GM19035 (cell line): ENCODE measurements around the gene ALDH1L2.
A peak's percentile ranks its signal among the peaks of the same experiment; 100 is the strongest.
"Not testable (repeated sequence)": the region's sequence is repeated elsewhere in the genome, so short reads cannot be mapped to it uniquely, and the experiment has no call there.

Source experiments
- ATAC-seq: cut with Tn5 transposase; IDR thresholded peaks from one replicate; pipeline ENCODE4 v1.9.1; 2021; ENCODE audit not compliant: unreplicated experiment

Gene ALDH1L2

DNA sequence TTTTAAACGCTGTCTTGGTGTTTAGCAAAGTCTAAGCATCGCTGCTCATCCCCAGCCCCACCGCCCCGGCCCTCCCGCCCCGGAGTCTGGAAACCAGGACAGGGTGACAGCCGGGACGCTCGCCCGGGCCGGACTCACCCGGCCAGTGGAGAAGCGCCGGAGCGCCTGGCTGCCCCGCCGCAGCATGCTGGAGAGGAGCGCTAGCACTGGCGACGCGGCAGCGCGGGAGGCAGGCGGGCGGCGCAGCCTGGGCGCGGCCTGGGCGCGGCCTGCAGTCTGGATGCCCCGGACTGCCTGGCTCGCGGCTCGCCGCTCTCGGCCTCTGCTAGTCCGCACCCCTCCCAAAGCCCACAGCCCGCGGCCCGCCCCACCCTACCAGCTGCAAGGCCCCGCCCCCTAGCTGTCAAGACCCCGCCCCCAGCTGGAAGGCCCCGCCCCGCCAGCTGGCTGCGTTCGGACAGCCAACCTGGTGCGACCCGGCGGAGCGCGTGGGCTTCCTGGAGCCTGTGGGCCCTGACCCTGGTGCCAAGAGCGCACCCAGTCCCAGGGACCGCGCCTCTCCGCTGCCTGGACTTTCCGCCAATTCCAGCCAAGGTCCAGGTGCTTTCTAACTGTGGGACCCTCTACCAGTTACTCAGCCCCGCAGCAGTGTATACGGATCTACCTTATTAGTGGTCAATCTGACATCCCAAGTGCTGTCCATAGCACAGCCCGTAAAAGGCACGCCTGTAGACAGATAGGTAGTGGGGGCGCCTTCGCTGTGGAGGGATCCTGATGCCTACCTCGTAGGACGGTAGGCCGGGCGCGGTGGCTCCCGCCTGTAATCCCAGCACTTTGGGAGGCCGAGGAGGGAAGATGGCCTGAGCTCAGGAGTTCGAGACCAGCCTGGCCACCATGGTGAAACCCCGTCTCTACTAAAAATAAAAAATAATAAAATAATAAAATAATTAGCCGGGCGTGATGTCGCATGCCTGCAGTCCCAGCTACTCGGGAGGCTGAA, at the start of gene ALDH1L2:
TSS of gene ALDH1L2 (minus strand) at position 208 of the 1,000 bp plus-strand sequence. CDS start at position 186, 22 bp downstream.
- ATAC-seq: peak; percentile 84

DNA sequence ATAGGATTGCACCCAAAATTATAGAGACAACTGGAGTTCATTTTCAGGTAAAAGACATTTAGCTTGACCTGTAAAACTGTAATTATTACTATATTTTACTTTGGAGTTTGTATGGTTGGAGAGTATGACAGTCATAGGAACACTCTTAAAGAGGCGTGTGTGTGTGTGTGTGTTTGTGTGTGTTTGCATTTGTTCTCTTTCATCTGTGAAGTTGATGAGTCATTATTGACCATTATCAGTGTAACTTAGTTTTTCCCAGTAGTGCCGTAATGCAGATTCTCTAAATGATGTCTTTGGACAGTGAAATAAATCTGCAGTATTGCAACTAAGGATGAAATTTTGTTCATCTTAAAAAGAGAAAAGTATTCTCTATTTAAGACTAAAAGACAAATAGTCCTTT, 36.3 kb upstream of the ALDH1L2 start:
- ATAC-seq: no peak

DNA sequence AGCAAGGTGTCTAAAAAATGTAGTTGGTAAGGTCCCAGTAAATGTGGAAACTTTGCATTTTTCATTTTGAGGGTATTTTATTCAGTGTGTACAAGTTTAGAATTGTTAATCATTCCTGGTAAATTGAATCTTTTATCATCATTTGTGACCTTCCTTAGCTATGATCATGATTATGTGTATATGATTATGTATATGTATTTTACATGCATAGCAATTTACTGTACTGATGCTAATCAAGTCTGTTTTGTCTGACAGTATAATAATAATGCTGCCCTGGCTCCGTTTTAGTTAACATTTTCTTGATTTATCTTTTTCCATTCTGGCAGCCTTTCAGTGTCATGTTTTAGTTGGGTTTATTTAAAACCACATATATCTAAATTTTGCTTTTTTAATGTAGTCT, 32.7 kb upstream of the ALDH1L2 start:
- ATAC-seq: no peak

DNA sequence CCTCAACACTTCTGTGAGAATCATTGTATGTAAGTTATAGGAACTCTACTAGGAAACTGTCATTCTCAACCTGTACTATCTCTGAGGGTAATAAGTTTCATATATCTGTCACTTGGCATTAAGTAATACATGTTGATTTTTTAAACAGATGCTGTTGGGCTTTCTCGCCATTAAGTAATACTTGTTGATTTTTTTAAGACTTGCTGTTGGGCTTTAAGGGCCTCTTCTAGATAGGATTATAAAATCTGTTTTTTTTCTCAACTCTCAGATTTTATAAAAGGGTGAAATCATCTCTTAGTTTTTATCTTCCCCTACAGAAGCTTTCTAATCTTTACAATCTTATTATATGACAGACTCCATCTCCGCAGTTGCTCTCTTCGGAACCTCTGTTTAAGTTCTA, 28.8 kb upstream of the ALDH1L2 start:
- no peak for ATAC-seq

DNA sequence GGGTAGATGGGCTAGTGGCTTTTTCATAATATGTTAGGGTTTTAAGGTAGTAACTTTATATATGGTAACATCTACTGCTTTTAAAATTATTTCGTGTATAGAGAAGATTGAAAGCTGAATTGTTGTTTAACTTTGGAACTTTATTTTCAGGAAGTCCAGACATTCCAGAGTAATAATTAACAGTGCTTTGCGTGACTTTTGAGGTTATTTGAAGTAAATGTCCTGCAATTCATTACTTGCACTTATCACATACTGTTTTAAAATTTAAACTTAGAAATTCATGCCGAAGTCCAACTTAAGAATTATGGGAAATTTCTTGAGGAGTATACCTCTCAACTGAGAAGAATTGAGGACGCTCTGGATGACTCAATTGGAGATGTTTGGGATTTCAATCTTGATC, 26.6 kb upstream of the ALDH1L2 start:
- no peak for ATAC-seq

DNA sequence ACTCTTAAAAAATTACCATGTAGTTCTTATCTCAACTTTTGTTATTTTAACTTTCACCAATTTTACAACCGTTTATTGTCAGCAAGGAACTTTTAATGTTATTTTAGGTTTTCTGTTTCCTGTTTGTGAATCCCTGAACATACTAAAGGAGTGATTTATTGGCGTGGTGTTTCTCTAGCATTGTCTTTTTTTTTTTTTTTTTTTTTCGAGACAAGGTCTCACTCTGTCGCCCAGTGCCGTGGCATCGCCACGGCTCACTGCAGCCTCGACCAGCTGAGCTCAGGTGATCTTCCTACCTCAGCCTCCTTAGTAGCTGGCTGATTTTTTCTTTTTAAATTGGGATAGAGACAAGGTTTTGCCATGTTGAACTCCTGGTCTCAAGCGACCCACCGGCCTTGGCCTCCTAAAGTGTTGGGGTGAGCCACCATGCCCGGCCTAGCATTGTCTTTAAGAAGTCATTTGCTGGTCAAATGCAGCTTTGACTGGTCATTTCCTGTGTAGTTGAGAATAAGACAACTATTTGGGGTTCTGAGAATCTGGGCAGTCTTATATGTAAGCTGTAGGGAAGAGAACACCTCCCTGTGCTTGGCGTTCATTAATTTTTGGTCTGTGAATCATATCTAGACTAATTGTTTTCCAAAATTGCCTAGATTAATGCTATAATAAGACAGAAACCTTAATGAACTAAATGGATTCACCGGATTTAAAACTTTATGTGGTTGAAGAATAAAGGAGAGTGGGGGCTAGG, 25.4 kb upstream of the ALDH1L2 start:
- ATAC-seq: peak; percentile 27

DNA sequence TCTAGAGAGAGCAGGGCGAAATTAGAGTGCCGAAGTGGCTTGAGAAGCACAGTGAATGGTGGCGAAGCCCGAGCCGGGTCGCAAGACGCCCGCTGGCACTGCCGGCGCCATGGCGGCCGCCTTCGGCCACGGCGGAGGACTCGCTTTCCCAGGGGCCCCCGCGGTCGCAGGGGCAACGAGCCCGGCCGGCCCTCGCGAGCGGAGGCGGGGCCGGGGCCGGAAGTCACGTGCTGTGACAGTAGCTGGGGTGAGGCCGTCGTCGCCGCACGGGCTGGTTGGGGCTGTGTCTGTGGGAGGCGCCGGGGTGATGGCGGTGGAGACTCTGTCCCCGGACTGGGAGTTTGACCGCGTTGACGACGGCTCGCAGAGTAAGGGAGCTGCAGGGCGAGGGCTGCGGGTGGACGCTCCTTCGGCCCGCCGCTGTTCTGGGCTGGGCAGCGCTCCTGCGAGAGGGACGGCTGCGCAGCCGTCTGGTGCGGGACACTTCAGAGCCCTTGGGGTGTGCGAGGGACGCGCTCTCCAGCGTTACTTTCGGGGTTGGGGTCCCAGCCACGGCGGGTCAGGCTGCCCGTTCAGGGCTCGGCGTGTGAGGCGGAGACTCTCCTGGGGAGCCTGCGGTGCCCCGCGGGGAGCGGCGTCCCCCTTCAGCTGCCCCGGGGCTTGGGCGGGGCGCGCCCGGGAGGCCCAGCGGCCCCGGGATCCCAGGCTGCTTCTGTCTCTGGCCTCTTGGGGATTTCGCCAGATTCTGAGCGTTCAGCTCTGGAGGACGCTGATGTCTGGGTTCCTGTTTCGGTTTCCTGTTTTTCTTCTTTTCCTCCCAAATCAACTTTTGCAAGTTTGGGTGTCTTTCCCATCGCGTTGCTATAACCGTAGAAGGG, 23.5 kb upstream of the ALDH1L2 start, which contains the start of gene WASHC4:
TSS of gene WASHC4 (plus strand) at position 238 of the 878 bp plus-strand sequence. CDS start at position 308, 70 bp downstream.
- ATAC-seq: peak; percentile 90

DNA sequence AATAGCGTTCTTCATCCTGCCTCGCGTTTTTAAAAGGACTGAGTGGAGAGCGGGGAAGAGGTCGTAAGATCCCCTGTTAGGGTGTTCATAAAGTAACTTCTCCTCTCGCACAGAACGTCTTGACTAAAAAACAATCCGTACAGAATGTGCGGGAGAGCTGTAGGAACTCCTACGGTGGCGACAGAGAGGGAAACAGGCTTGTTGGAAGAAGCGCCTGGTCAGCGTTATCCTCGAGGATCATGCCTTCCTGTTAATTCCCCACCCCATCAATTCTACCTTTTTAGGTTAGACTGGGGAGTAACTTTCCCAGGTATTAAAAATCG, 22.9 kb upstream of the ALDH1L2 start:
- peak; percentile 13 for ATAC-seq

DNA sequence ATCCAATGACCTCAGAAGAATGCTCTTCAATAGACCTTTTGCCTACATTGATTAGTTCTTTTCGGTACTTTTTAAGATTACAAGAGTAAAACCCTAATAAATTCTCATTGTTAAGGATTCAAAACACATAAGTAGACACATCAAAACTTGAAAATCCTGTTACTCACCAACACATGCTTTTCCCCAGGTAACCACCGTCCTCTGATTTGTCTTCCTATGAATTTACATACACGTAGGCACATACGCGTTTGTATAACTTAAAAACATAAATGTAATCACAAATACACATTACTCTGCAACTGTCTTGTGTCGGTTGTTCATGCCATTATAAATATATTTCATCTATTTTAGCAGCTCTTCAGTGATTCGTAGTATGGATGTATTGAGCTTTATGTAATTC, 22.4 kb upstream of the ALDH1L2 start:
- no peak for ATAC-seq

DNA sequence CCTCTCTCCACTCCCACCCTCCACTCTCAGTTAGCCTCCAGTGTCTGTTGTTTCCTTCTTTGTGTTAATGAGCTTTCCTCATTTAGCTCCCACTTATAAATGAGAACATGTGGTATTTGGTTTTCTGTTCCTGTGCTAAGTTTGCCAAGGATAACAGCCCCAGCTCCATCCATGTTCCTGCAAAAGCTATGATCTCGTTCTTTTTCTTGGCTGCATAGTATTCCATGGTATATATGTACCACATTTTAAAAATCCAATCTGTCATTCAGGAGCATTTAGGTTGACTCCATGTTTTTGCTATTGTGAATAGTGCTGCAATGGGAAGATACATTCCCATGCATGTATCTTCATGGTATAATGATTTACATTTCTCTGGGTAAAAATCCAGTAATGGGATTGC, 20.5 kb upstream of the ALDH1L2 start:
- ATAC-seq: no peak

DNA sequence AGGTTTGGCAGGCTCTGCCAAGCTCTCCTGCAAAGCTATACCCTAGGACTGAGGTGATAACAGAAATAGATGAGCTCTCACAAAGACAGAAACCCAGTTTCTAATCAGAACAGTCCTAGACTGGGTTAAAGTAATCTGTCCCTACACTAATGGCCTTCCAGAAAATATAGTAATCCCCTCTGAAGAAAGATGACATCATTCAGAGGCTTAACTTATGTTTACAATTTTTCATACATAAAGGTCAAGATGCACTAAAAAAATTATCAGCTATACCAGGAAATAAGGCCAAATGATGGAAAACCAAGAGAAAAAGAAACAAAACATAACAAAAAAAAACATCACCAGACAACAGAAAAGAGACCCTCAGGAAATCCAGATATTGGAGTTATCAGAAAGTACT, 18.4 kb upstream of the ALDH1L2 start:
- no peak for ATAC-seq

DNA sequence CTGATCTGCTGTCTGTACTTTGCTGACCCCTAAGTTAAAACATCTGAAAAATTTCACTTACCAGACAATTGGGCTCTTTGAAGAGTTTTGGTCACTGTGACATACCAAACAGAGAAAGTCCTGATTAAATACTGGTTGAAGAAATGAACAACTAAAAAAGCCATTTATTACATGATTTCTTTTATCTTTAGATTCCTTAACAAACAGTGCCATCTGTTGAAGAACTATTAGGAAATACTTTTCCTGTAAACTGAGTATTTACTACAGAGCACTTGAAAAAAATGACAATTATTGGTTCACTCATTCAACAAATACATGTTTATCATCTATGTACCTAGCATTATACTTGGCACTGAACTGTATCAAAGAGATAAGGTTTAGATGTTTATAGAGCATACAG, 16.7 kb upstream of the ALDH1L2 start:
- ATAC-seq: no peak

DNA sequence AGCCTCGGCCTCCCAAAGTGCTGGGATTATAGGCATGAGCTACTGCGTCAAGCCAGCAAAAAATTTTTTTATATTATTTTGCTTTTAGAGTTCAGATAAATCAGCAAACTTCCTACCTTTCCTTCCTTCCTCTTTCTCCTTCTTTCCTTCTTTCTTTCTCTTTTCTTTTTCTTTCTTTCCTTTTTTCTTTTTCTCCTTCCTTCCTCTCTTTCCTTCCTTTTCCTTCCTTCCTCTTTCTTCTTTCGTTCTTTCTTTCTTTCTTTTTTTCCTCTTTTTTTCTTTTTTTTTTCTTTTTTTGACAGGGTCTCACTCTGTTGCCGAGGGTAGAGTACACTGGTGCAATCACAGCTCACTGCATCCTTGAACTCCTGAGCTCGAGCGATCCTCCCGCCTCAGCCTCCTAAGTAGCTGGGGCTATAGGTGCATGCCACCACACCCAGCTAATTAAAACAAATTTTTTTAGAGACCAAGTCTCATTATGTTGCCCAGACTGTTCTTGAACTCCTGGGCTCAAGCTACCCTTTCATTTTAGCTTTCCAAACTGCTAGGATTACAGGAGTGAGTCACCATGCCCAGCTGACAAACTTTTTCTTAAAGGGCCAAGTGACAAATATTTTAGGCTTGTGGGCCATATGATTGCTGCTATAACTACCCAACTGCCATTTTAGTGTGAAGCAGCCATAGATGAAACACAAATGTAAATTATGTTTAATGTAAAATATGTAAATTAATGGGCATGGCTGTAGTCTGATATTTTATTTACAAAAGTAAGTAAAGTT, 16.1 kb upstream of the ALDH1L2 start:
- ATAC-seq: no peak

DNA sequence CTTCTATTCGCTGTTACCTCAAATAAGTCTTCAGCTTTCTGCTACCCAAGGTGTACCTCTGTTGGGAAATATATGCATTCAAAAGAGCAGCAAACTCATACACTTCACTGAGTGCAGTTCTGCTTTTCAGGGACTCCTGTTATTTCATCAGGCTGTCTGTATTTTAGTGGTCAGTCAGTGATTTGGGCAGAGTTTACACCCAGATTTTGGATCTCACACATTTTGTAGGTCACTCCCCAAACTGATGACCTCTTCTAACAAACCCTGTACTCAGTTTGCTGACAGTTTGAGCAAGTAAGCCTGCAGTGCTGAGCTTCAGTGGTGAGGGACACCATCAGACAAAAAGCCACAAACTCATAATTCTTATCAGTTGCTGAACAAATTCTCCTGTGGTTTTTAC, 15.1 kb upstream of the ALDH1L2 start:
- no peak for ATAC-seq

DNA sequence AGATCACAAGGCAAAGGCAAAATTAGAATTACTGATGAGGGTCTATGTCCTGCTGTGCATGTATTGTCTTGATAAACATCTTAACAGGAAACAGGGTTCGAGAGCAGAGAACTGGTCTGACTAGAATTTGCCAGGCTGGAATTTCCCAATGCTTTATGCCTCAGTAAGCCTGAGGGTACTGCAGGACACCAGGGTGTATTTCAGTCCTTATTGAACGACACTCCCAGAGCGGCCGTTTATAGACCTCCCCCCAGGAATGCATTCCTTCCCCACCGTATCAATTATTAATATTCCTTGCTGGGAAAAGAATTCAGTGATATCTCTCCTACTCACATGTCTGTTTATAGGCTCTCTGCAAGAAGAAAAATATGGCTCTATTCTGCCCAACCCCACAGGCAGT, 11.1 kb upstream of the ALDH1L2 start:
- not testable (repeated sequence) for ATAC-seq

DNA sequence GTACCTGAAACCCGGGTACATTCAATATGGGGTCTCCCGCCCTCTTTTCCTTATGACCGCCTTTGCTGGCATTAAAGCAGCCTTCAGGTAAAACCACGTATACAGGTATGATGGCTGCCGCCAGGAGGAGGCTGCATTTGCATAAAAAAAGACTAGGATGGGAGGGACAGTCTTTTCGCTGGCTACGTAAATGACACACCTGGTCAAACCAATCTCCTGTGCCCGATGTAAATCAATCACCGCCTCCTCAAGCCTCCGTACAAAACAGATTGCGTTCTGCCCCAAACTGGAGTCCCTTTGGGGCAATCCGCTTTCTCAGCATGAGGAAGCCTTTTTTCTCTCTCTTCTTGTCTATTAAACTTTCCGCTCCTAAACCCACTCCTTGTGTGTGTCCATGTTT, 8.1 kb upstream of the ALDH1L2 start:
- no peak for ATAC-seq

DNA sequence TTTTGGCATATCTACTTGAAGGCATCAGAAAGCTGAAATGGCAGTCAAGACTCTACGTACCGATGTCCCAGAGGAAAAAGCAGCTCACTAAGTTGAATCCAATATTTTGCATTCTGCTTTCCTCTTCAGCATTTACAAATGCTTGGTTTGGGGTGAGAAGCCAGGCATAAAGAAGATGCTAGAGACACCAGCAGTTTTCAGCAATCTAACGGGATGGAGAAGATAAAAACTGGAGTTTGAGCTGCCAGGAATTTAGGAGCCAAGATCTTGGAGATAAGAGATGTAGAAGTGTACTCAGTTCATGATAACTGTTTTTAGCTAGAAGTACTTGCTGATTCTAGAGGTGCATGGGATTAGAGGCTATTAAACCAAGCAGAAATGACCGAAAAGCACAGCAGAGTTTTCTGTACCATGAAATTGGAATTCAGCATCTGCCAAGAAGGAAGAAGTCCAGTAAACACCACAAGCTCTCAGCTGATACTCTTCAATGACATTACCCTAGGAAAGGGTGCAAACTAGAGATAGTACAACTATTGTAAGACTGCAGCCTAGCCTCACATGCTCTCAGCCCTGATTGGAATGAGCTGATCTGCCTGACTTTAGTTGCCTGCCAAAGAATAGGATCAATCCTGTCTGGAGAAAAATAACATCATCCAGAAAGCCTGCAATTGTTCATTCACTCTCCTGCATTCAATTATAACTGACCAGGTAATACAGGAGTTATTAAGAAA, 7.4 kb upstream of the ALDH1L2 start:
- ATAC-seq: no peak

DNA sequence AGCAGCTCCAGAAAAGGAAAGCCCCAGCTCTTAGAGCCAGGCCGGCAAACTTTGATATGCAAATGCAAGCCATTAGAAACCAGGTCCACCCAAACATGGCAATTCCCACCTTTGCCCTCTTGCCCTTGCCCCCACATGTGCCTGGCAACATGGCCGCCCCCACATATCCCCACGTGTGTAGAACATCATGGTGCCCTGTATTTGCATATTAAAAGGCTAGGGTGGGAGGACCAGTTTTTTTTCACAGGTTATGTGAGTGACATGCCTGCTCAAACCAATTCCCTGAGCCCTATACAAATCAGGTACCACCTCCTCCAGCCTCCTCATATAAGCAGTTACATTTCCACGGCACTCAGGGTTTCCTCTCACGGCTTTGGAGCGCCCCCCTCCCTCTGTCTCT, 6.1 kb upstream of the ALDH1L2 start:
- no peak for ATAC-seq

DNA sequence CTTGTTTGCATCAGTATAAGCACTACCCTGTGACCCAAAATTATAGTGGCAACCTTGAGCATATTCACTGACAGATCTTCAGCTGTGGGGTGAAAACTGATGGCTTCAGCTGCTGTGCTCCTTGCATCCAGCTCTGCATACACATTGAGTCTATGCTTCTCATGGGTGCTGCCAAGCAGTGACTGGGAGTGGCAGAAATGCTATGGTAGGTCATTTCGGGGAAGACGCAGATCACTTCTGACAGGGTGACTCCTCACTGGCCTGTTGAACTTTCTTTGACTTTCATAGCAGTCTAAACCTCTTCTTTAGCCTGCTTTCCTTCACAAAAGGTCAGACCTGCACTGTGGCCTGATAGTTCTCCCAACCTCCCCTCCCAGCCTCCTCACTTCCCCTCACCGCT, 5.6 kb upstream of the ALDH1L2 start:
- no peak for ATAC-seq

DNA sequence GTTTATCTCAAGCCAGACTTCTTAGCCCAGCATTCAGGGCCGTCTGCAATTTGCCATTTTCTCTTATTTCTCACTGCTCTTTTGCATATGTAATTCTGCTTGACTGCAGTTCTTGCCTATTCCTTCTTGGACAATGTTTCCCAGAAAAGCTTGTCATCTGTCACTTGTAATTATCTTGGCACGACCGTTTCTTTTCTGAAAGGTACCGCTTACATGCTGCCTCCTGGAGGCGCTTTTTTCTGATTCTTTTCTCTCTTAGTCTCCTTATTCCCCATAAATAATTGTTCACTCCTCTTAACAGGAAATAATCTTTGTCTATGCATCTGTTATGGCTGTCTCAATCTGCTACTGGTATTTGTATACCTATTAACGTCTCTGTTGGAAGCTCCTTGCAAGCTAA, 1.2 kb upstream of the ALDH1L2 start:
- ATAC-seq: no peak
